Measurements from ENCODE around the gene ALDH4A1. TPM values are rescaled to one million over a fixed set of nuclear protein-coding genes. Genes with fewer than 3 reads are reported as not detected.

Gene ALDH4A1
- total RNA-seq, 1 donor from 2014 or later: 35.9 TPM

DNA sequence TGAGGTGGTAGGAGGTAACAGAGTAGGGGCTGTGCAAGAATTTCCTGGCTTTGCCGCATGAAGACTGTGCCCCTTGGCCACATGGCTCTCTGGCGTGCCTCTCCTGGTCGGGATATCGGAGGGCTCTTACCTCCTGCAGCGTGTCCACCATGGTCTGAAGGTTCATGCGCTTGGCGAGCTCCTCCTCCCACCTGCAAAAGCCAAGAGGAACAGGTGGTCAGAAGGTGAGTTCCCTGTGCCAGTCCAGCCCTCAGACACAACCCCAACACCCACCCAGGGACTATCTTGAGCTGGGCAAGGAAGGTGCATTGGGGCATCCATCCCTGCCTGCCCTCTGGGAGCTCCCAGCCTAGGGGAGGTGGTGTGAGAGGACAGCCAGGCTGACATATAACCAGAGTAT lies 18.6 kb upstream of the ALDH4A1 start:
- H3K9me3 ChIP-seq (replicated peaks): no peaks in the 10 kb centered on the region
- H3K36me3 ChIP-seq: peaks cover 6% of the 10 kb centered on the region
- intact Hi-C loops (cut with micrococcal nuclease): no loop called here
- TF ChIP-seq, protein P1, sequence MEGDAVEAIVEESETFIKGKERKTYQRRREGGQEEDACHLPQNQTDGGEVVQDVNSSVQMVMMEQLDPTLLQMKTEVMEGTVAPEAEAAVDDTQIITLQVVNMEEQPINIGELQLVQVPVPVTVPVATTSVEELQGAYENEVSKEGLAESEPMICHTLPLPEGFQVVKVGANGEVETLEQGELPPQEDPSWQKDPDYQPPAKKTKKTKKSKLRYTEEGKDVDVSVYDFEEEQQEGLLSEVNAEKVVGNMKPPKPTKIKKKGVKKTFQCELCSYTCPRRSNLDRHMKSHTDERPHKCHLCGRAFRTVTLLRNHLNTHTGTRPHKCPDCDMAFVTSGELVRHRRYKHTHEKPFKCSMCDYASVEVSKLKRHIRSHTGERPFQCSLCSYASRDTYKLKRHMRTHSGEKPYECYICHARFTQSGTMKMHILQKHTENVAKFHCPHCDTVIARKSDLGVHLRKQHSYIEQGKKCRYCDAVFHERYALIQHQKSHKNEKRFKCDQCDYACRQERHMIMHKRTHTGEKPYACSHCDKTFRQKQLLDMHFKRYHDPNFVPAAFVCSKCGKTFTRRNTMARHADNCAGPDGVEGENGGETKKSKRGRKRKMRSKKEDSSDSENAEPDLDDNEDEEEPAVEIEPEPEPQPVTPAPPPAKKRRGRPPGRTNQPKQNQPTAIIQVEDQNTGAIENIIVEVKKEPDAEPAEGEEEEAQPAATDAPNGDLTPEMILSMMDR (IDR thresholded peaks at IDR 0.05; ENCODE audit: borderline replicate concordance): no peak
- no peaks in the 10 kb centered on the region for H3K27me3 ChIP-seq (ENCODE audit: low read depth)
- H3K4me3 ChIP-seq: no peak overlapping the region
- H3K4me1 ChIP-seq: peaks cover 49% of the 10 kb centered on the region
- no peak for DNase-seq
- H3K27ac ChIP-seq (replicated peaks): peak overlapping the region; percentile 95

DNA sequence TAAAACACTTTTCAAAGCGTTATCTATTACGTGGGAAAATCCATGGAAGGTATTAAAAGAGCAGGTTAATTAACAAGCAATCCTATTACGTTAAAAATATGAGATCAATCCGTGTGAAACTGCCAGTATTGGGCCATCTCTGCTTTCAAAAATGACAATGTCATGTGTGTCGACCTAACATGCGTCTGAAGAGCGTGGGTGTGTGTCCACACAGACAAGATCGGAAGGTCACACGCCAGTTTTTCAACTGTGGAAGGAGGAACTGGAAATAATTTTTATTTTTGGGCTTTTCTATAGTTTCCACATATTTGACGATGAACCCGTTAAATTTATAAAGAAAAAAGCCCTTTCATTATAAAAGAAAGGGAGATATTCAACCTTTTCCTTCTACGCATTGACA lies 17.6 kb upstream of the ALDH4A1 start:
- intact Hi-C loops (cut with micrococcal nuclease): no loop called here
- H3K4me3 ChIP-seq: no peak overlapping the region
- peaks cover 51% of the 10 kb centered on the region for H3K4me1 ChIP-seq
- H3K36me3 ChIP-seq: peaks cover 6% of the 10 kb centered on the region
- no peak overlapping the region for H3K27ac ChIP-seq (replicated peaks)
- TF ChIP-seq, protein P1 (IDR thresholded peaks at IDR 0.05; ENCODE audit: borderline replicate concordance): no peak
- H3K27me3 ChIP-seq (ENCODE audit: low read depth): no peaks in the 10 kb centered on the region
- DNase-seq: no peak
- H3K9me3 ChIP-seq (replicated peaks): no peaks in the 10 kb centered on the region

DNA sequence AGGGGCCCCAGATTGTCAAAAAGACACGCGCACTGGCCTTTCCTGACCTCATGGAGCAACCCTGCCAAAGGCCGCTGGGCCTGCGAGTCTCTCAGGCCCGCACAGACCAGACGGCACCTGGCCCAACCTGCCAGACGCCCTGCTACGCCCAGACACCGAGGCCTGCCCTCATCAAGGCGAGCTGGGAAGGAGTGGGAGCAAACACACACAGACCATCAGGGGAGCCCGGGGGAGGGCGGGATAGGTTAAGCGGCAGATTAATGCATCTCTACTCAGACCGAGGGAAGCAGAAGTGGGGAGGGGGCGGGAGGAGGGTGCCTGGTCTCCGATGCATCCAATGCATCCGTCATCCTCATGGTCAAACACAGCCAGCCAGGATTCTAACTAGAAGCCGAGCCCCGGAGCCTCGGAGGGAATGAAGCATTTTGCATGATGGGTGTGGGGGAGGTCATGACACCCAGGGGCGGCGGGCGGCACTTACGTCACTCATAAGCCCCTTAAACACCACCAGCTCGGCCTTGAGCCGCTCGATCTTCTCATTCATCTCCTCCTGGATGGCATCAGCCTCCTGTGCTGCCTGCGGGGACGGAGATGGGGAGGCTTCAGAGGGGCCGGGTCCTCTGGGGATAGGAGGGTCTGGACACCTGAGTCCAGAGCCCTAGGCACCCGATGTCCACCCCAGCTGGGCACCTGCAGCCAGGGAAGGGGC lies 17.0 kb upstream of the ALDH4A1 start:
- H3K9me3 ChIP-seq (replicated peaks): no peaks in the 10 kb centered on the region
- H3K4me3 ChIP-seq: no peak overlapping the region
- no peak for DNase-seq
- TF ChIP-seq, protein P1 (IDR thresholded peaks at IDR 0.05; ENCODE audit: borderline replicate concordance): no peak
- peaks cover 51% of the 10 kb centered on the region for H3K4me1 ChIP-seq
- no peak overlapping the region for H3K27ac ChIP-seq (replicated peaks)
- intact Hi-C loops (cut with micrococcal nuclease): no loop called here
- no peaks in the 10 kb centered on the region for H3K27me3 ChIP-seq (ENCODE audit: low read depth)
- peaks cover 6% of the 10 kb centered on the region for H3K36me3 ChIP-seq

DNA sequence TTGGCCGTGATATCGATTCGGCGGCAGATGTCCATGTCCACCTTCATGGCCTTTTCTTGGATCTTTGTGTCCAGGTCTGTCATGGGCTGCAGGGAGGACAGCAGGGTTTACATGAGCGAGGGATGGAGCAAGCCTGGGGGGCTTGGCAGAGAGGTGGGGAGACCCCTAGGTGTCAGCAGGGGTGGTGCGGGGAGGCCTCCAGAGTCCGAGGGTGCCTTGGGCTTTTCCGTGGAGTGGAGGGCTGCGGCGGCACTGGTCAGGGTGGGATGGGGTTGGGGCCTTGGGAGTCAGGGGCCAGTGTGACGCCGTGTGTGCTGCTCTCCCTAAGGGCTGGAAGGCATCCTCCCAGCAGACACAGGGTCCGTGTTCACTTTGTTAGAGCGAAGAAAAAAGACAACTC lies 16.1 kb upstream of the ALDH4A1 start:
- no peak for DNase-seq
- Histone ChIP-seq H3K9me3 (replicated peaks) (no peaks in the 10 kb centered on the region), H3K27me3 (ENCODE audit: low read depth) (no peaks in the 10 kb centered on the region), H3K27ac (replicated peaks) (no peak overlapping the region), H3K36me3 (peaks cover 6% of the 10 kb centered on the region), H3K4me1 (peaks cover 51% of the 10 kb centered on the region), H3K4me3 (no peak overlapping the region)
- TF ChIP-seq, protein P1 (IDR thresholded peaks at IDR 0.05; ENCODE audit: borderline replicate concordance): no peak
- intact Hi-C loops (cut with micrococcal nuclease): no loop called here

DNA sequence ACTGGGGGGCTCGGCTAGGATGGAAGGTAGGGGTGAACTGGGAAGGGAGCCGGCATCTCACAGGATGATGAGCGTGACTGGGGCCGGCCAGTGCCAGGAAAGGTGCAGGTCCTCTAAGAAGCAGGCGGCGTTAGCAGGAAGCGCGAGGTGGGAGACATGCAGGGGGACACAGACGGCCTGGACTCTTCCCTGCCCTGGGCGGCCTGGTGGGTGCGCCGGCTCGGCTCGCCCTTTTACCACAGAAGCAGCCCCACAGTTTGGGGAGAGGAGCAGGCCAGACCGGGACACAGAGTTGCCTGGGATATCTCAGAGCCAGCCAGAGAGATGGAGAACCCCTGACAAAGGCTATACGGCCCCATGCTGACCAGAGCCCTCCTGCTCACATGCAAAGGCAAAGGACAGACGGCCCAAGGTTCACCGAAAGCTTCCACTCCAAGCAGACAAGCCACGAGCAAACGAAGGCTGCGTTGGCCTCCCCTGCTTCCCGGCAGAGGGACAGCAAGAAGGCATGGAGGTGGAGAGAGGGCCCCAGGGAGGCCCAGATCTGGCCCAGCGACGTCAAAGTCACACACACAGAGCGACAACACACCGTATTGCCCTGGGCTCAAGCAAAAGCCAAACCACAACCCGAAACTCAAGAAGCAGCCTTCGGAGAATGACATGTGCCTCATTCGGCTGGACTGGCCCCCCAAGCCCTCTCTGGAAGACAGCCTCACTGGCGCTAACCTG lies 14.9 kb upstream of the ALDH4A1 start:
- Histone ChIP-seq H3K36me3 (peaks cover 6% of the 10 kb centered on the region), H3K4me1 (peaks cover 51% of the 10 kb centered on the region), H3K27me3 (ENCODE audit: low read depth) (no peaks in the 10 kb centered on the region), H3K4me3 (no peak overlapping the region), H3K27ac (replicated peaks) (no peak overlapping the region), H3K9me3 (replicated peaks) (no peaks in the 10 kb centered on the region)
- DNase-seq: no peak
- intact Hi-C loops (cut with micrococcal nuclease): no loop called here
- TF ChIP-seq, protein P1 (IDR thresholded peaks at IDR 0.05; ENCODE audit: borderline replicate concordance): no peak
